Natural killer cell (primary cell): ENCODE results near the gene CORT. TPM values are rescaled to one million over a fixed set of nuclear protein-coding genes. Genes with fewer than 3 reads are reported as not detected.

ENCODE experiments used
- ATAC-seq, 3 donors: fragments of 150-1000 bp in 2 of 3; fragments of 200-7000 bp in 1 of 3; cut with Tn5 transposase; 1 replicate in 1 of 3; 2 replicates in 2 of 3; pipeline ENCODE4 v1.10.0; 2021; ENCODE audit warnings: mild to moderate bottlenecking in 2 of 3, moderate library complexity in 2 of 3
- DNase-seq, 2 donors: peaks; one replicate each; pipeline versions ENCODE4 v3.0.0 to v3.0.0-alpha.2; 2013 to 2021; ENCODE audit warnings: mixed read lengths in 1 of 2
- H3K27ac ChIP-seq: one replicate; pipeline ENCODE4 v1.5.1; 2013; ENCODE audit warnings: mild to moderate bottlenecking, low read length
- H3K27me3 ChIP-seq: one replicate; pipeline ENCODE4 v1.6.1; 2013; ENCODE audit warnings: low read length; ENCODE audit not compliant: control insufficient read depth, insufficient read depth
- H3K36me3 ChIP-seq: one replicate; pipeline ENCODE4 v1.6.1; 2013; ENCODE audit warnings: low read length; ENCODE audit not compliant: control insufficient read depth, insufficient read depth
- H3K4me1 ChIP-seq: one replicate; pipeline ENCODE4 v1.6.1; 2013; ENCODE audit warnings: low read length; ENCODE audit not compliant: control insufficient read depth, insufficient read depth
- H3K4me3 ChIP-seq: one replicate; pipeline ENCODE4 v1.5.1; 2013; ENCODE audit warnings: low read length
- H3K9me3 ChIP-seq: one replicate; pipeline ENCODE4 v1.6.1; 2013; ENCODE audit warnings: low read length; ENCODE audit not compliant: control insufficient read depth, insufficient read depth
- H3K27ac Mint-ChIP-seq, 2 donors: one replicate each; pipeline ENCODE4 v1.8.0; 2022; ENCODE audit warnings: mild to moderate bottlenecking in 2 of 2, mixed read lengths in 2 of 2, moderate library complexity in 1 of 2
- H3K27me3 Mint-ChIP-seq, 2 donors: one replicate each; pipeline ENCODE4 v1.8.0; 2022; ENCODE audit warnings: low read depth in 2 of 2, mixed read lengths in 2 of 2
- H3K36me3 Mint-ChIP-seq: one replicate; pipeline ENCODE4 v1.8.0; 2022; ENCODE audit warnings: mixed read lengths
- H3K4me1 Mint-ChIP-seq, 2 donors: one replicate each; pipeline ENCODE4 v1.8.0; 2022; ENCODE audit warnings: mixed read lengths in 2 of 2
- H3K4me3 Mint-ChIP-seq: one replicate; pipeline ENCODE4 v1.8.0; 2022; ENCODE audit warnings: mild to moderate bottlenecking, moderate library complexity, mixed read lengths
- H3K9me3 Mint-ChIP-seq, 2 donors: one replicate each; pipeline ENCODE4 v1.8.0; 2022; ENCODE audit warnings: mixed read lengths in 2 of 2
- CTCF ChIP-seq: fragments of 200-600 bp; IDR thresholded peaks from one replicate; pipeline ENCODE4 v1.8.0; 2022; ENCODE audit warnings: antibody characterized with exemption
- WGBS: methylation state at CpG from one replicate; pipeline ENCODE4 v1.1.7; 2013; ENCODE audit warnings: missing lambda C conversion rate; ENCODE audit not compliant: insufficient coverage; 5-methylcytosine and 5-hydroxymethylcytosine counted together
- intact Hi-C: fragments of 100-400 bp; cut with micrococcal nuclease; formaldehyde crosslinking; loops from one replicate; pipeline ENCODE4 v1.14.2; 2022
- total RNA-seq, 4 donors: library from RNA; stranded (reverse); fragments of 120-200 nt in 1 of 4; gene quantifications; one replicate each; pipeline versions ENCODE4 v1.2.3 to v1.2.4, GENCODE V29; 2013 to 2022

Gene CORT
- total RNA-seq, 3 donors from 2014 or later (not counting 1 experiment from before 2014, with no cell fraction given): not detected

DNA sequence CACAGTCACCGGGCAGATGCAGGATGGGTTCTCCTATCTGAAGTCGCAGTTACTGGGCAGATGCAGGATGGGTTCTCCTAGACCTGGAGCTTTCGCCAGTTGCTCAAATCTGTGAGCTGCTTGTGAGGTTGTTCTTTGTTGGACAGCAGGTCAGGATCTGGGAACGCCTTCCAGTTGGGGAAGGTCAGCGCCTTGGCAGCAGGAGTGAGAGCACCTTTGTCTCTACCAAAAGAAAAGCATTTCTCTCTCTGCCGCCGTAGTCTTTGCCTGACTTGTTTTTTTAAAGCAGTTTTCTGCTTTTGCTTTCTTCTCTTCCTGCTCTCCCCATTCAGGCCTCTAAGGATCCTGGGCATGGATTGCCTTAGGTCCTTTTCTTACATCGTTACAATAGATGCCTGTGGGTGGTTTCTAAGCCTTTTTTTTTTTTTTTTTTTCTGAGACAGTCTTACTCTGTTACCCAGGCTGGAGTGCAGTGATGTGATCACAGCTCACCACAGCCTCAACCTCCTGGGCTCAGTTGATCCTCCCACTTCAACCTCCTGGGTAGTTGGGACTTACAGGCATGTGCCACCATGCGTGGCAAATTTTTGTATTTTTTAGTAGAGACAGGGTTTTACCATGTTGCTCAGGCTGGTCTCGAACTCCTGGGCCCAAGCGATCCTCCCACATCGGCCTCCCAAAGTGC is 40.6 kb downstream of the CORT start:
- Histone ChIP-seq H3K27me3 (no peaks in the 10 kb centered on the region), H3K4me3 (no peak overlapping the region), H3K4me1 (peaks cover 7% of the 10 kb centered on the region), H3K27ac (no peak overlapping the region), H3K9me3 (no peaks in the 10 kb centered on the region), H3K36me3 (peaks cover 3% of the 10 kb centered on the region)
- H3K4me1 Mint-ChIP-seq: peaks cover 12 to 17% of the 10 kb centered on the region in 2 donors
- H3K27ac Mint-ChIP-seq: no peak overlapping the region
- no peaks in the 10 kb centered on the region for H3K36me3 Mint-ChIP-seq
- no peak overlapping the region for H3K4me3 Mint-ChIP-seq
- no peaks in the 10 kb centered on the region for H3K27me3 Mint-ChIP-seq
- intact Hi-C loops: no loop called here
- no peak for TF ChIP-seq CTCF
- WGBS: 95% methylated on average over 11 of the region's 12 CpGs
- H3K9me3 Mint-ChIP-seq: no peaks in the 10 kb centered on the region
- no peak for DNase-seq
- ATAC-seq: no peak

GRCh38 chr1:10494418-10494753 is 44.6 kb downstream of the CORT start:
- Mint-ChIP-seq H3K36me3 (no peaks in the 10 kb centered on the region), H3K9me3 (no peaks in the 10 kb centered on the region), H3K4me3 (peak overlapping the region; percentile 94), H3K27me3 (no peaks in the 10 kb centered on the region), H3K4me1 (peaks cover 36 to 44% of the 10 kb centered on the region in 2 donors), H3K27ac (peak overlapping the region; percentile 92 to 96)
- DNase-seq: no peak
- peaks cover 37% of the 10 kb centered on the region for H3K4me1 ChIP-seq
- intact Hi-C loops: loop anchor here (1.0 to 2.0 kb wide), 3 partner anchors 16 to 372 kb away; partner anchors contain the start of gene CENPS
- H3K27ac ChIP-seq: no peak overlapping the region
- H3K4me3 ChIP-seq: no peak overlapping the region
- H3K27me3 ChIP-seq: no peaks in the 10 kb centered on the region
- no peaks in the 10 kb centered on the region for H3K9me3 ChIP-seq
- ATAC-seq: no peak
- no peak for TF ChIP-seq CTCF
- 78% methylated on average over 5 of the region's 5 CpGs for WGBS
- H3K36me3 ChIP-seq: peaks cover 3% of the 10 kb centered on the region

GRCh38 chr1:10494754-10495474 is 45.1 kb downstream of the CORT start:
- Mint-ChIP-seq H3K4me3 (peak overlapping the region; percentile 94), H3K27ac (peak overlapping the region; percentile 92 to 96), H3K9me3 (no peaks in the 10 kb centered on the region), H3K4me1 (peaks cover 36 to 44% of the 10 kb centered on the region in 2 donors), H3K27me3 (no peaks in the 10 kb centered on the region), H3K36me3 (no peaks in the 10 kb centered on the region)
- peaks cover 37% of the 10 kb centered on the region for H3K4me1 ChIP-seq
- intact Hi-C loops: loop anchor here (1.0 to 2.0 kb wide), 8 partner anchors 16 to 447 kb away; partner anchors contain the start of genes CENPS and DFFA
- H3K9me3 ChIP-seq: no peaks in the 10 kb centered on the region
- TF ChIP-seq CTCF: peak; percentile 98
- H3K27me3 ChIP-seq: no peaks in the 10 kb centered on the region
- ATAC-seq (peak; percentile 77 to 88 (median 84)), DNase-seq (peak; percentile 79 to 86)
- H3K36me3 ChIP-seq: peaks cover under 1% of the 10 kb centered on the region
- WGBS: under 1% methylated on average over 15 of the region's 15 CpGs
- peak overlapping the region; percentile 46 for H3K4me3 ChIP-seq
- H3K27ac ChIP-seq: peak overlapping the region; percentile 77
